DMS 273 treated with DMSO at 0.1 percent for 48 hours (cell line): ENCODE measurements around the gene FARP1.

Experiments used
- DNase-seq: peaks from one replicate; lab custom pipeline; 2025; lab: John Stamatoyannopoulos, UW

Gene FARP1

DNA sequence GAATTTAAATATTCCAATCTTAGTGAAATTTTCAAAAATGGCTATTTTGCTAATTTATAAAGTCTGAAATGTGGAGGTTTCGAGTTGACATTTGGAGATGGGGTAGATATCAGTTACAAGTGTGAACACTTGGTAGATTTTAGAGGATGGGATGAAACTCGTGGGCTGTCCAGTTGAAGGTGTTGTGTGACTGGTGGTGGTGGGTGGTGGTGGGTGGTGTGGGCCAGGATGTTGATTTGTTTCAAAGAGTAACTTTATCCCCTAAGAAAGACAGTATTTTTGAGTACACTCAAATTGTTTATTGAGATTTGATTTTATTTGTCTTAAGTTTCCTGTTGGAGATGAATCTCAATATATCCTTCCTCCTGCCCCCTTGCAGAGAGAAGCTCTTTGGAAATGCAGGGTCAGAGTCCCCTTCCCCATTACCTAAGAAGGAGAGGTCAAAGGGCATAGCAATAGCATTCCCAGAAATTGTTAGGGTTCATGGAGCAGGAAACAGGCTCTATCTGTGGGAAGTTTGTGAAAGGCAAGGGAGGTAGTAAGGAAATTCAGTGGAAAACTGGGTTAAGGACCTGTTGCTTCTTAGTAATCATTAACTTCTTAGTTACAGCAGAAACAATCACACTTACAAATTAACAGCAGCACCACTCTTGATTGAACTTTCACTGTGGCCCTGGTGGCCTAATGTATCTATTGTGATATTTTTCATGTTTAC lies 167.7 kb downstream of the FARP1 start:
- no peak for DNase-seq

- no peak for DNase-seq
Observed at GRCh38 chr13:98311200-98311548, 168.3 kb downstream of the FARP1 start.

GRCh38 chr13:98312606-98313005 lies 169.7 kb downstream of the FARP1 start:
- DNase-seq = no peak

GRCh38 chr13:98313023-98313921 lies 170.4 kb downstream of the FARP1 start:
- DNase-seq = no peak

GRCh38 chr13:98313922-98314292 lies 171.0 kb downstream of the FARP1 start:
- DNase-seq = no peak

- no peak for DNase-seq
Observed at GRCh38 chr13:98315466-98315865, 172.6 kb downstream of the FARP1 start.

- DNase-seq = no peak
Observed at GRCh38 chr13:98315902-98316301, 173.0 kb downstream of the FARP1 start.

DNA sequence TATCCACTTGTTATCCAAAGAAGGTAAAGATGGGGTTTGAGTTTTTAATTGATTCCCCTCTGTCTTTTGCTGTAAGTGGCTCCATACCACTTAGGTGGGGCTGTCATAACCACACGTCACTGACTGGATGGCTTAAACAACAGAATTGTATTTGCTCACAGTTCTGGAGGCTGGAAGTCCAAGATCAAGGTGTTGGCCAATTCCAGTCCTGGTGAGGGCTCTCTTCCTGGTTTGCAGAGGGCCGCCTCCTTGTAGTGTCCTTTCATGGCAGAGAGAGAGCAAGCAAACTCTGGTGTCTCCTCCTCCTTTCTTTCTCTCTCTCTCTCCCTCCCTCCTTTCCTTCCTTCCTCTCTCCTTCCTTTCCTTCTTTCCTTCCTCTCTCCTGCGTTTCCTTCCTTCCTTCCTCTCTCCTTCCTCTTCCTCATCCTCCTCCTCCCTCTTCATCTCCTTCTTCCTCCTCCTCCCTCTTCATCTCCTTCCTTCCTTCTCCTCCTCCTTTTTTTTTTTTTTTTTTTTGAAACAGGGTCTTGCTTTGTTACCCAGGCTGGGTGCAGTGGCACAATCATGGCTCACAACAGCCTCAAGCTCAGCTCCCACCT lies 174.8 kb downstream of the FARP1 start:
- no peak for DNase-seq

GRCh38 chr13:98318263-98318878 lies 175.5 kb downstream of the FARP1 start:
- no peak for DNase-seq

DNA sequence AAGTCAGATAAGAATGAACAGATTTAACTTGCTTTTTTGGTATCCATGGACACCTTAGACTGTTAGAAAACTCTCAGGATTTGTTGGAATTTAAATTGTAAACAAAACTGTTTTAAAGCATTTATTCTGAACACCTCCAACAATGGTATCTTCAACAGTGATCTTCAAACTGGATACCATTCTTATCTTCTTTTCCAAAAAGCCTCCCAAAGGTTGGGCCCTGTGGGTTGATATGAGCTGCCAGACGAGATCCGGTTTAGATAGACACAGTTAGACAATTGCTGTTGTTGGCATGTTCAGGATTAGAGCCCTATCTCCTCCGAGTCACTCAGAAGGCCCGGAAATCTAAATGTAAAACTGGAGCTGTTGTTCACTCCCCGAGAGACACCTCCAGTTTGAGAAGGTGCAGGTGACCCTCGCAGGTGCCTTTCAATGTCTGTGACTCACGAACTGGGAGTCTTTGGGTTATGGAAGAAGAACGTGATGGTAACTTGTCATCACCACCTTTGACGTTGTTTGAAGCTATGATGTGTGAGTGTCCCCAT lies 177.7 kb downstream of the FARP1 start:
- DNase-seq = no peak

- DNase-seq = no peak
Observed at GRCh38 chr13:98321395-98321794, 178.5 kb downstream of the FARP1 start.

DNA sequence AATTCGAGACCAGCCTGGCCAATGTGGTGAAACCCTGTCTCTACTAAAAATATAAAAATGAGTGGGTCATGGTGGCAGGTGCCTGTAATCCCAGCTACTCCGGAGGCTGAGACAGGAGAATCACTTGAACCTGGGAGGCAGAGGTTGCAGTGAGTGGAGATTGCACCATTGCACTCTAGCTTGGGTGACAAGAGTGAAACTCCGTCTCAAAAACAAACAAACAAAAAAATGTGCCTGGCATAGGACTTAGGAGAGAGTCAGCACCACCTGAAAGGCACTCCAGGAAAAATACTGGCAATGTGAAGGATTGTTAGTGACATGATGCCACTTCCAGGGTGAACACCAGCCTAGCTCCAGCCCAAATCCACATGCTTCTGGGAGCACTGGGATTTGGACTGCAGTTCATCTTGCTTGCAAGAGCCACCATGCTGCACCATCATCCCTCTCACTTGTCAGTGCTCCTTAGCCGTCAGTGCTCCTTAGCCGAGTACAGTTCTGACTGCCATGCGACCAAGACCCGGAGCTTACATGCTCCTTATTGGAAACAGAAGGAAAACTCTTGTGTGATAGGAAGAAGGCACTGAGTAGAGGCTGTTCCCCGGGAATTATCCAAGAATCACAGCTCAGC lies 179.3 kb downstream of the FARP1 start:
- DNase-seq = no peak

GRCh38 chr13:98324105-98324504 lies 181.2 kb downstream of the FARP1 start:
- no peak for DNase-seq

DNA sequence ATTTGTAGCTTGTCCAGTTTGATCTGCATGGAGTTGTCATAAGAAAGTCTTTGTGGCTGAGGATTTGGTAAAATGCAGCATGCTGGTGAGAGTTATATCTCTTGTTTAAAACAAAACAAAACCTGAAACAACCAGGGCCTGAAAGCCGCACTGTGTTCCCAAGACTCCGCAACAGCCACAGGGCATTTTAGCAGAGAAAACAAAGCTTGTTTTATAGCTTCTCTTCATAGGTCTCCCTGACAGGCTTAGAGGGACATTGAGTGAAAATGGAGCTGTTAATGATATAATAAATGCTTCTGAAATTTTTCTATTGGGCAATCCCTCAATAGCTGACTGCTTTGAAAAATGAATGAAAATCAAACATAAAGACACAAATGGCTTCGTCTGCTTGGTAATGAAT lies 182.8 kb downstream of the FARP1 start:
- DNase-seq = no peak

DNA sequence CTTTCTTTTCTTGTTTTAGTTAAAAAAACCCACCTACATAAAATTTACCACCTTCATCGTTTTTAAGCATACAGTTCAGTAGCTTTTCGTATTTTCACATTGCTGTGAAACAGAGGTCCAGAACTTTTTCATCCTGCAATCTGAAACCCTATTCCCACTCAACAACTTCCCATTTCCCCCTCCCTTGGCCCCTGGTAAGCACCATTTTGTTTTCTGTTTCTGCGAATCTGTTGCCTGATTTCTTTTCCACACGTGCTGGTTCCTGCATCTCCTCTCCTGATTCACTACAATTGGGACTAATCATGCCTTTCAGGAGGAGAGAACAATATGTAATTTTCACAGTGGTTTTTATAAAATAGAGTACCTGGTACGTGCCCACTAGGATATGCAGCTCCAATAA lies 183.4 kb downstream of the FARP1 start:
- DNase-seq = no peak

DNA sequence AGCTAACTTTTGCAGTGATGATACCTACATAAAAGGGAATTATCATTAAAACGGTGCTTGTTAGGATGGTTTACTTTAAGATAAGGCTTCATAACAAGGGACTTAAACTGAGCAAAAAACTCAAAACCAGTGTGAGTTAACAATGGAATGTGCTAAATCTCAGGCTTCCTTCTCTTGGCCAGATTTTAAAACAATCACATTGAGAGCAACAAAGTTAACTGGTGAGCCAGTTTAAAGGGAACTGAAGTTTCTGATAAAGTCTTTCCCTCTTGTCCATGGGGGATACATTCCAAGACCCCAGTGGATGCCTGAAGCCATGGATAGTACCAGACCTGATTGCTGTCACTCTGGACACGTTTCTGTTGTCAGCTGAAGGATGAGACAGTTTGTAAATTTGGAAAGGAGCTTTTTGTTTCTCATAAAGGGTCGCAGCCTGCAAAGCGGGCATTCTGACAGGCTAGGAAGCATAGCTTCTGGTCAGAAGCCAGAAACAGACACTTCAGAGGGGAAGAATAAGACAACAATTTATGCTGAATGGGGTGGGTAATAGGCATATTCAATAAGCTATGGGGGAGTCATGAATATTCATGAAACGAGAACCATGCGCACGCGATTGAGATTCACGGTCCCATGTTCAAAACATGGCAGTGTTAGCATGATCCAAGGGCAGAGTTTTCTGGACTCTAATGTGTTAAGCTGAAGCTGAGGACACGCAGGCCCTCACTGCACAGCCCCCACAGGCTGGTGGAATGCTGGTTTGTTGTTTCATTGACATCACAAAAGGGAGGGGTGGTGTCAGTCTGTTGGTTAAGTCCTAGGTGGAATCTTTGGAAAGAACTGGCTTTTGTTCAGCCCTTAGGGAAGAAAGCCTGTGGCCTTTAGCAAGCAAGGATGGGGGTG lies 184.7 kb downstream of the FARP1 start:
- no peak for DNase-seq

DNA sequence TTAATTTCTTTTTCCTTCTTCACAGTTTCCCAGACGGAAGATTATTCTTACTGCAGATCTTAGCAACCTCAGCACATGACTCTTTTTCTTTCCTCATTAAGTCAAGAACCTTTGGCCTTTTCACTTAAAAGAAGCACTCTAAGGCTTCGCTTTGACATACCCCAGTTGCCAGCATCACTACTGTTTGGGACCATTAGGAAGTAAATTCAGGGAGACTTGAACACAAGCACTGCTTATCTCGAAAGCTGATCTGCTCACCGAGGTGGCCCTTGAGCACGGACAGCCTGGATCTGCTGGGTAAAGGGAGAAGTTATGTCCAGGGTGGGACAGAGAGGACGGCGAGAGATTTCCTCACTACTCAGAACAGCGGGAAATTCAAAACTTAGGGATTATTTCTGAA lies 185.6 kb downstream of the FARP1 start:
- no peak for DNase-seq

DNA sequence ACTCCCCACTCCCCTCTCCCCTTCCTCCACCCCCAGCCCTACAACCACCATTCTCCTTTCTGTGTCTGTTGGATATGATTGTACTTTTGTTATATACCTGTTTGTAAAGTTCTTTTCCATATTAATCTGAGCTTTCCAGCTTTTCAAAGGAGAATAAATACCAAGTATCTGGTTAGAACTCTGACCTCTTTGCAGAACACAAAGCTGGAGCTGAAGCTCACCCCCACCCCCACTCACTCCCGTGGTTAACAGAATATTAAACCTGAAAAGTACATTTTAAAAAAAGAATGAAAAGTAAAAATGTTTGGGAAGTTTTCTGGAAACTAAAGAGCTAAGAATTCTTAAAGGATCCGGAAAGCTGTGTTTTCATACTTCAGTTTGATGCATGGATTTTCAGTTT lies 189.3 kb downstream of the FARP1 start:
- no peak for DNase-seq

DNA sequence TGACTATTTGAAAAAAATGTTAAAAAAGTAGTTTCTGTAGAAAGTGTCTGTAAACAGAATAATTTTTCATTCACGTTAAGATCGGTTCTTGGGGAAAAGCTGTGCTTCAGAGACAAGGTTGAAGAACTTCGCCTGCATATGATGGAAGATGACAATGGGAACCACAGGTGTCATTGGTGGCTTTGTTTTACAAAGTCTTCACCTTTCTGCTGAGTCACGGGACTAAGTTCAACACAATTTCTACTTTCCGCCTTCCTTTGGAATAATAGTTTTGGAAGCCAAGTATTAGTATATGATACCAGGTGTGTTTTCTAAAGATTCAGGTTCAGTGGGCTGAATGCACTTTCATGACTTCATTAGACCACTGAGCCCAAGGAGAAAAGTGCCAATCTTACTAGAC lies 189.8 kb downstream of the FARP1 start:
- no peak for DNase-seq

GRCh38 chr13:98333486-98333885 lies 190.6 kb downstream of the FARP1 start:
- no peak for DNase-seq
